ENCODE measurements around the gene AUTS2. TPM values are rescaled to one million over a fixed set of nuclear protein-coding genes. Genes with fewer than 3 reads are reported as not detected.

The AUTS2 gene
- total and polyA plus RNA-seq, 2 of the 8 experiments (the other 6 are each of a cell fraction or from before 2014, with no cell fraction given), result 25.9 to 101 TPM

GRCh38 chr7:69808391-69808790, 210.1 kb downstream of the AUTS2 start:
- DNase-seq (ENCODE audit: low read depth in 1 of 2, low spot score in 2 of 2), result no peak
- 100% methylated on average over 1 of the region's 1 CpG; no CpG with 5 or more reads in 1 of the 2 experiments for WGBS, 2 experiments (ENCODE audit: extremely low coverage in 1 of 2, insufficient coverage in 1 of 2, insufficient read length in 1 of 2, insufficient replicate concordance in 2 of 2, low coverage in 1 of 2, low lambda C conversion rate in 2 of 2, missing lambda C conversion rate in 1 of 2)
- no peak overlapping the region for H2BK5ac ChIP-seq (ENCODE audit: low read depth, low read length)
- no peaks in the 10 kb centered on the region for H3K9me3 ChIP-seq (ENCODE audit: insufficient read depth in 2 of 2, low read depth in 1 of 2, low read length in 1 of 2)
- no peak overlapping the region for H3K23ac ChIP-seq (ENCODE audit: insufficient read length)
- no peak overlapping the region for H3K56ac ChIP-seq (replicated peaks; ENCODE audit: insufficient read length, low read depth, low read length)
- H3K18ac ChIP-seq (ENCODE audit: extremely low read depth, low read length), result no peak overlapping the region
- FAIRE-seq, result no peak
- H3K27me3 ChIP-seq (replicated peaks in 1 of 4; ENCODE audit: control insufficient read depth in 3 of 4, extremely low read depth in 1 of 4, insufficient read depth in 3 of 4, low read length in 3 of 4), result peaks cover 0 to 2% (median 0%) of the 10 kb centered on the region in 4 experiments; a peak in 1 of 7 replicates
- H3K79me2 ChIP-seq (ENCODE audit: control insufficient read depth in 1 of 2, insufficient read depth in 2 of 2, low read length in 2 of 2), result no peaks in the 10 kb centered on the region
- POLR2A ChIA-PET (ENCODE audit: partially characterized antibody), result no interaction called here
- no peak overlapping the region for H2BK15ac ChIP-seq (ENCODE audit: low read length)
- no peak overlapping the region for H2BK120ac ChIP-seq (replicated peaks; ENCODE audit: low read depth, low read length)
- no peak overlapping the region for H3K4me3 ChIP-seq (ENCODE audit: extremely low read depth in 1 of 4, insufficient read depth in 2 of 4, low read depth in 3 of 4, low read length in 4 of 4)
- H3K27ac ChIP-seq (ENCODE audit: low read depth, low read length), result no peak overlapping the region
- no peak overlapping the region for H4K5ac ChIP-seq (ENCODE audit: insufficient read length, low read depth, low read length)
- no peak overlapping the region for H4K8ac ChIP-seq (ENCODE audit: extremely low read depth, insufficient read depth, low read length)
- H3K4ac ChIP-seq (replicated peaks; ENCODE audit: insufficient read length, low read depth, low read length), result no peak overlapping the region
- H3K14ac ChIP-seq (ENCODE audit: insufficient read length), result no peak overlapping the region
- H2BK20ac ChIP-seq (ENCODE audit: low read length), result no peak overlapping the region
- H4K91ac ChIP-seq (replicated peaks; ENCODE audit: insufficient read length, low read length), result no peak overlapping the region
- H3K36me3 ChIP-seq (ENCODE audit: control insufficient read depth in 2 of 4, insufficient read depth in 4 of 4, low read length in 3 of 4), result no peaks in the 10 kb centered on the region
- no peak overlapping the region for H3K9ac ChIP-seq (replicated peaks in 1 of 4; ENCODE audit: extremely low read depth in 1 of 4, low read depth in 3 of 4, low read length in 3 of 4)
- no peaks in the 10 kb centered on the region for H3K4me1 ChIP-seq (replicated peaks in 1 of 4; ENCODE audit: control insufficient read depth in 3 of 4, insufficient read depth in 4 of 4, low read length in 3 of 4)
- H2AFZ ChIP-seq (ENCODE audit: low read length), result no peak overlapping the region
- no peak overlapping the region for H2AK5ac ChIP-seq (ENCODE audit: low read depth, low read length)
- TF ChIP-seq SAP30 (IDR thresholded peaks at IDR 0.05; ENCODE audit: insufficient read depth, insufficient replicate concordance, low read length) (no peak), JUND (IDR thresholded peaks at IDR 0.05; ENCODE audit: low read length) (no peak)
- no peak overlapping the region for H2BK12ac ChIP-seq (ENCODE audit: low read depth, low read length)
- no peaks in the 10 kb centered on the region; the same call in 1 of the 2 replicates for H3K79me1 ChIP-seq (ENCODE audit: low read depth, low read length)
- CTCF ChIA-PET (ENCODE audit: partially characterized antibody), result interaction anchor here (0.7 to 1.1 kb wide), 2 partner anchors 9 to 27 kb away, joined by 3 read pairs; no protein-coding TSS in a partner anchor
- H3K4me2 ChIP-seq (ENCODE audit: insufficient read depth in 1 of 2, low read depth in 2 of 2, low read length in 2 of 2), result no peak overlapping the region
- no peaks in the 10 kb centered on the region for H3K23me2 ChIP-seq (ENCODE audit: low read depth, low read length)
- no peaks in the 10 kb centered on the region for H4K20me1 ChIP-seq (replicated peaks in 1 of 2; ENCODE audit: control insufficient read depth in 1 of 2, insufficient read depth in 2 of 2, low read length in 2 of 2)
